ENCODE data around the gene PAXIP1.

The PAXIP1 gene

GRCh38 chr7:154997840-154998370, 5.0 kb downstream of the PAXIP1 start:
- ChIA-PET POLR2A (no interaction called here), CTCF (interaction anchor here (1.7 kb wide), 1 partner anchor 71 kb away, joined by 4 read pairs; no protein-coding TSS in a partner anchor)
- peaks cover 3 to 74% of the 10 kb centered on the region in 2 experiments for H3K36me3 ChIP-seq (ENCODE audit: control insufficient read depth in 2 of 2, insufficient read depth in 1 of 2, low read length in 2 of 2)
- no peak overlapping the region for H3K4me3 ChIP-seq (ENCODE audit: low read depth, low read length)
- no peak for TF ChIP-seq ZNF211 (tag by site-specific recombination; IDR thresholded peaks at IDR 0.05; ENCODE audit: low read depth)
- TF ChIP-seq ZNF623 (tag by site-specific recombination; IDR thresholded peaks at IDR 0.05), result no peak
- no peak for TF ChIP-seq ZNF114 (tag by site-specific recombination; IDR thresholded peaks at IDR 0.05)
- TF ChIP-seq ZNF660 (tag by site-specific recombination; IDR thresholded peaks at IDR 0.05), result no peak
- TF ChIP-seq ZNF366 (tag by site-specific recombination; conservative IDR thresholded peaks at IDR 0.05), result no peak
- TF ChIP-seq ZNF132 (tag by site-specific recombination; IDR thresholded peaks at IDR 0.05; ENCODE audit: borderline replicate concordance), result no peak
- no peak for TF ChIP-seq ZNF335 (tag by site-specific recombination; conservative IDR thresholded peaks at IDR 0.05)
- no peak for TF ChIP-seq ZNF404 (tag by site-specific recombination; IDR thresholded peaks at IDR 0.05)
- no peak for TF ChIP-seq ZNF394 (tag by site-specific recombination; IDR thresholded peaks at IDR 0.05; ENCODE audit: borderline replicate concordance)
- H3K4me1 ChIP-seq (ENCODE audit: control insufficient read depth, insufficient read depth, low read length), result no peaks in the 10 kb centered on the region
- H3K27ac ChIP-seq (ENCODE audit: extremely low read depth, low read depth, low read length), result no peak overlapping the region
- H3K9me3 ChIP-seq (ENCODE audit: control insufficient read depth, insufficient read depth, low read depth, low read length), result no peaks in the 10 kb centered on the region

GRCh38 chr7:154996756-154997155, 6.2 kb downstream of the PAXIP1 start:
- peaks cover 3 to 83% of the 10 kb centered on the region in 2 experiments for H3K36me3 ChIP-seq (ENCODE audit: control insufficient read depth in 2 of 2, insufficient read depth in 1 of 2, low read length in 2 of 2)
- no peak for TF ChIP-seq KLF17 (tag by site-specific recombination; IDR thresholded peaks at IDR 0.05)
- no peak for TF ChIP-seq PBX3 (CRISPR knock-in tag; IDR thresholded peaks at IDR 0.05)
- no peak for TF ChIP-seq ZNF184 (tag by site-specific recombination; IDR thresholded peaks at IDR 0.05)
- no peak for TF ChIP-seq ZNF837 (tag by site-specific recombination; IDR thresholded peaks at IDR 0.05)
- TF ChIP-seq ZNF561 (tag by site-specific recombination; IDR thresholded peaks at IDR 0.05; ENCODE audit: borderline replicate concordance), result no peak
- no peak for TF ChIP-seq KLF10 (tag by site-specific recombination; IDR thresholded peaks at IDR 0.05)
- TF ChIP-seq ZNF843 (tag by site-specific recombination; IDR thresholded peaks at IDR 0.05), result no peak
- no peaks in the 10 kb centered on the region for H3K4me1 ChIP-seq (ENCODE audit: control insufficient read depth, insufficient read depth, low read length)
- POLR2A ChIA-PET, result no interaction called here
- CTCF ChIA-PET, result interaction anchor here (0.5 to 1.1 kb wide), 2 partner anchors 69 to 1953 kb away, joined by 3 read pairs; partner anchors contain the start of gene NOM1
- no peak overlapping the region for H3K27ac ChIP-seq (ENCODE audit: extremely low read depth, low read depth, low read length)
- no peak overlapping the region for H3K4me3 ChIP-seq (ENCODE audit: low read depth, low read length)
- no peaks in the 10 kb centered on the region for H3K9me3 ChIP-seq (ENCODE audit: control insufficient read depth, insufficient read depth, low read depth, low read length)

- peaks cover 3 to 89% of the 10 kb centered on the region in 2 experiments for H3K36me3 ChIP-seq (ENCODE audit: control insufficient read depth in 2 of 2, insufficient read depth in 1 of 2, low read length in 2 of 2)
- no peak for TF ChIP-seq SCRT1 (tag by site-specific recombination; IDR thresholded peaks at IDR 0.05; ENCODE audit: borderline replicate concordance)
- no peak for TF ChIP-seq ZNF76 (tag by site-specific recombination; IDR thresholded peaks at IDR 0.05; ENCODE audit: borderline replicate concordance, low read depth)
- no peak for TF ChIP-seq ZNF266 (tag by site-specific recombination; IDR thresholded peaks at IDR 0.05; ENCODE audit: low read depth)
- no peak for TF ChIP-seq YY1 (tag by site-specific recombination; IDR thresholded peaks at IDR 0.05)
- no peak for TF ChIP-seq ZSCAN16 (tag by site-specific recombination; IDR thresholded peaks at IDR 0.05)
- no peak for TF ChIP-seq ZNF843 (tag by site-specific recombination; IDR thresholded peaks at IDR 0.05)
- no peak for TF ChIP-seq YY2 (tag by site-specific recombination; IDR thresholded peaks at IDR 0.05)
- TF ChIP-seq KLF10 (tag by site-specific recombination; IDR thresholded peaks at IDR 0.05), result no peak
- TF ChIP-seq ATF2 (tag by site-specific recombination; IDR thresholded peaks at IDR 0.05; ENCODE audit: low read depth), result no peak
- no peak for TF ChIP-seq HOXD13 (CRISPR knock-in tag; IDR thresholded peaks at IDR 0.05; ENCODE audit: borderline replicate concordance)
- no peak for TF ChIP-seq SETDB1 (IDR thresholded peaks at IDR 0.05; ENCODE audit: insufficient read length, low read length)
- no peak for TF ChIP-seq ZIC2 (tag by site-specific recombination; IDR thresholded peaks at IDR 0.05)
- H3K27ac ChIP-seq (ENCODE audit: extremely low read depth, low read depth, low read length), result no peak overlapping the region
- no peaks in the 10 kb centered on the region for H3K9me3 ChIP-seq (ENCODE audit: control insufficient read depth, insufficient read depth, low read depth, low read length)
- POLR2A ChIA-PET, result interaction anchor here (0.5 kb wide), 1 partner anchor 13 kb away, joined by 3 read pairs; no protein-coding TSS in a partner anchor
- CTCF ChIA-PET, result interaction anchor here (1.1 kb wide), 1 partner anchor 68 kb away, joined by 3 read pairs; no protein-coding TSS in a partner anchor
- no peaks in the 10 kb centered on the region for H3K4me1 ChIP-seq (ENCODE audit: control insufficient read depth, insufficient read depth, low read length)
- H3K4me3 ChIP-seq (ENCODE audit: low read depth, low read length), result no peak overlapping the region
Measured at GRCh38 chr7:154996101-154996500, 6.8 kb downstream of the PAXIP1 start.
